ENCODE results near the gene CCDC30.

- TF ChIP-seq POLR2A (IDR thresholded peaks at IDR 0.05) = no peak
- TF ChIP-seq CTCF (IDR thresholded peaks at IDR 0.05) = no peak
These were observed 13.0 kb upstream of the CCDC30 start for GRCh38 chr1:42450061-42450460.
